RWPE2 (cell line): Measurements from ENCODE around the gene SUZ12.
"Not testable (repeated sequence)": the region's sequence is repeated elsewhere in the genome, so short reads cannot be mapped to it uniquely, and the experiment has no call there.

Source experiments
- ATAC-seq: fragments of 200-7000 bp; cut with Tn5 transposase; 3 replicates; pipeline ENCODE4 v1.9.1; 2021; ENCODE audit warnings: low read depth
- DNase-seq: peaks from one replicate; pipeline ENCODE4 v3.0.0-alpha.2; 2020; ENCODE audit warnings: low spot score
- H3K27ac ChIP-seq: fragments of 450-650 bp; 2 replicates; pipeline ENCODE4 v1.5.1; 2017; ENCODE audit warnings: mild to moderate bottlenecking; ENCODE audit not compliant: poor library complexity, severe bottlenecking
- H3K27me3 ChIP-seq: fragments of 250-450 bp; sonication (Bioruptor Pico); 2 replicates; pipeline ENCODE4 v1.5.1; 2021; ENCODE audit warnings: mild to moderate bottlenecking, moderate library complexity; ENCODE audit not compliant: insufficient read depth, poor library complexity, severe bottlenecking
- H3K36me3 ChIP-seq: fragments of 250-450 bp; sonication (Bioruptor Pico); 2 replicates; pipeline ENCODE4 v1.5.1; 2020; ENCODE audit warnings: low read depth, mild to moderate bottlenecking, moderate library complexity
- H3K4me1 ChIP-seq: fragments of 250-450 bp; sonication (Bioruptor Pico); 2 replicates; pipeline ENCODE4 v1.5.1; 2021; ENCODE audit warnings: mild to moderate bottlenecking, moderate library complexity; ENCODE audit not compliant: insufficient read depth, poor library complexity, severe bottlenecking
- H3K4me3 ChIP-seq: fragments of 250-450 bp; sonication (Bioruptor Pico); 2 replicates; pipeline ENCODE4 v1.5.1; 2021; ENCODE audit warnings: mild to moderate bottlenecking, moderate library complexity; ENCODE audit not compliant: severe bottlenecking
- H3K9me3 ChIP-seq: fragments of 250-450 bp; sonication (Bioruptor Pico); 2 replicates; pipeline ENCODE4 v1.5.1; 2021; ENCODE audit warnings: mild to moderate bottlenecking, moderate library complexity; ENCODE audit not compliant: severe bottlenecking
- TF ChIP-seq, protein P1 (sequence below): fragments of 450-650 bp; IDR thresholded peaks from one replicate; pipeline ENCODE4 v1.5.1; 2017; ENCODE audit warnings: mild to moderate bottlenecking, moderate library complexity; ENCODE audit not compliant: poor library complexity, severe bottlenecking

SUZ12 gene

DNA sequence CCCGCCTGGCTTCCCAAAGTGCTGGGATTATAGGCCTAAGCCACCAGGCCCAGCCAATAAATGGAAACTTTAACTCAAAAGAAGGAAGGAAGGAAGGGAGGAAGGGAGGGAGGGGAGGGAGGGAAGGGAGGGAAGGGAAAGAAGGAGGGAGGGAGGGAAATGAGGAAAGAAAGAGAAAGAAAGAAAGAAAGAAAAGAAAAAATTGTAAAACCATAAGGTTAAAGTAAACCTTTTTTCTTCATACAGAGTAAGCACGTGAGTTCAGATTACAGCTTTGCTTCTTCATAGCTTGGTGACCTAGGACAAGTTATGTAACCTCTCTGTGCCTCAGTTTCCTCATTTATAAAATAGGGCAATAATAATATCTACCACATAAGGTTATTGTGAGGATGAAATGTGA lies 96.4 kb downstream of the SUZ12 start:
- no peak for ATAC-seq
- TF ChIP-seq, protein P1, sequence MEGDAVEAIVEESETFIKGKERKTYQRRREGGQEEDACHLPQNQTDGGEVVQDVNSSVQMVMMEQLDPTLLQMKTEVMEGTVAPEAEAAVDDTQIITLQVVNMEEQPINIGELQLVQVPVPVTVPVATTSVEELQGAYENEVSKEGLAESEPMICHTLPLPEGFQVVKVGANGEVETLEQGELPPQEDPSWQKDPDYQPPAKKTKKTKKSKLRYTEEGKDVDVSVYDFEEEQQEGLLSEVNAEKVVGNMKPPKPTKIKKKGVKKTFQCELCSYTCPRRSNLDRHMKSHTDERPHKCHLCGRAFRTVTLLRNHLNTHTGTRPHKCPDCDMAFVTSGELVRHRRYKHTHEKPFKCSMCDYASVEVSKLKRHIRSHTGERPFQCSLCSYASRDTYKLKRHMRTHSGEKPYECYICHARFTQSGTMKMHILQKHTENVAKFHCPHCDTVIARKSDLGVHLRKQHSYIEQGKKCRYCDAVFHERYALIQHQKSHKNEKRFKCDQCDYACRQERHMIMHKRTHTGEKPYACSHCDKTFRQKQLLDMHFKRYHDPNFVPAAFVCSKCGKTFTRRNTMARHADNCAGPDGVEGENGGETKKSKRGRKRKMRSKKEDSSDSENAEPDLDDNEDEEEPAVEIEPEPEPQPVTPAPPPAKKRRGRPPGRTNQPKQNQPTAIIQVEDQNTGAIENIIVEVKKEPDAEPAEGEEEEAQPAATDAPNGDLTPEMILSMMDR, result no peak
- Histone ChIP-seq H3K27me3 (no peaks in the 10 kb centered on the region), H3K36me3 (peaks cover 21% of the 10 kb centered on the region), H3K27ac (no peak overlapping the region), H3K4me3 (no peak overlapping the region), H3K4me1 (no peaks in the 10 kb centered on the region), H3K9me3 (no peaks in the 10 kb centered on the region)
- DNase-seq, result no peak

DNA sequence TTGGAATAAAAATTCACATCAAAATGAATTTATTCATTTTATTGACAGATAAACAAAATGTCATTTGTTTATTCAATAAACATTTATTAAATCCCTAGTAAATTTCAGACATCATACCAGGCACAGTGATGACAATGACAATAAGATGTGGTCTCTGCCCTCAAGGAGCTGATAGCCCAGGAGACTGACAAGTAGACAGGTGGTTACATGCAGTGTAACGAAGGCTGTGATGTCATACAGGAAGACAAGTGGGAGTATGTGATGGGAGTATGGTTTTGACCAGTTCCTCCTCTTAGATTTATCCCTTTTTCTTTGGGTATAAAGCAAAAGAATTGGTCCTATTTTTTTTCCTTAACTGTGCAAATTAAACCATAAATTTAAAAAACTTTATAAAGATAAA lies 97.0 kb downstream of the SUZ12 start:
- H3K27me3 ChIP-seq, H3K27ac ChIP-seq, H3K4me3 ChIP-seq, ATAC-seq, DNase-seq, H3K9me3 ChIP-seq, H3K4me1 ChIP-seq: not testable (repeated sequence)
- peaks cover 21% of the 10 kb centered on the region for H3K36me3 ChIP-seq

DNA sequence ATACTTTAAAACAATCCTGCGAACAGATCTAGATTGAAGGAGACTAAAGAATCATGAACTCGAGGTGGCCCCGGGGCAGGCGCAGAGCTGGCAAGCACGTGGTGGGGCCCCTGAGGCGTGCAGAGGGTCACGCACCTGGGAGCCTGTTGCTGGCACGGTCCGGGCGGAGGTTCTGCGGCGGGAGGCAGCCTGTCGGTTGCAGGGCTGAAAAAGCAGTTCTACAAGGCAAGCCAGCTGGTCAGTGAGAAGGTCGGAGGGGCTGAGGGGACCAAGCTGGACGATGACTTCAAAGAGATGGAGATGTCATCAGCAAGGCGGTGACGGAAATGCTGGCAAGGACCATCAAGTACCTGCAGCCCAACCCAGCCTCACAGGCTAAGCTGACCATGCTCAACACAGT lies 103.4 kb downstream of the SUZ12 start:
- not testable (repeated sequence) for H3K27me3 ChIP-seq, ATAC-seq, H3K9me3 ChIP-seq, H3K4me3 ChIP-seq, H3K4me1 ChIP-seq, H3K27ac ChIP-seq, DNase-seq
- peaks cover 16% of the 10 kb centered on the region for H3K36me3 ChIP-seq

DNA sequence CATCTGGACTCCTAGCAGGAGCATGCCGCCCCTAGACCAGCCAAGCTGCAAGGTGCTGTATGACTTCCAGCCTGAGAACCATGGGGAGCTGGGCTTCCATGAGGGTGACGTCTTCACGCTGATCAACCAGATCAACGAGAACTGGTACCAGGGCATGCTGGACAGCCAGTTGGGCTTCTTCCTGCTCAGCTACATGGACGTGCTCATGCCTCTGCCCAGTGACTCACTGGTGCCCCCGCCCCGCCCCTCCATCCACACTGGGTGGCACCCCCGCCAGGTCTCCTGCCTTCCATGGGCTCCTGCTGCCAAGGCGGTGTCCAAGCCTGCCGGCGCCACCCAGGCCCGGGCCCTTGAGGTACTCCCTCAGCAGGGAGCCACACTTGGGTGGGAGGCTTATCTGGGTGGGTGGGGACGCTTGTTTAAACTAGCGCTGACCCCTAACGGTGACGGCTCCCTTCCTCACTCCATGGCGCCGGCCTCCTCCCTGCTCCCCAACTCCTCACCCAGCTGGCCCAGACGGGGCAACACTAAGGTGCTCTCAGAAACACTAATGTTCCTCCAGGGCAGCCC lies 104.6 kb downstream of the SUZ12 start:
- DNase-seq, H3K9me3 ChIP-seq, H3K36me3 ChIP-seq, H3K27me3 ChIP-seq, H3K27ac ChIP-seq, H3K4me1 ChIP-seq, H3K4me3 ChIP-seq: not testable (repeated sequence)
- ATAC-seq, result peak; percentile 12; the same call in 1 of the 3 replicates

DNA sequence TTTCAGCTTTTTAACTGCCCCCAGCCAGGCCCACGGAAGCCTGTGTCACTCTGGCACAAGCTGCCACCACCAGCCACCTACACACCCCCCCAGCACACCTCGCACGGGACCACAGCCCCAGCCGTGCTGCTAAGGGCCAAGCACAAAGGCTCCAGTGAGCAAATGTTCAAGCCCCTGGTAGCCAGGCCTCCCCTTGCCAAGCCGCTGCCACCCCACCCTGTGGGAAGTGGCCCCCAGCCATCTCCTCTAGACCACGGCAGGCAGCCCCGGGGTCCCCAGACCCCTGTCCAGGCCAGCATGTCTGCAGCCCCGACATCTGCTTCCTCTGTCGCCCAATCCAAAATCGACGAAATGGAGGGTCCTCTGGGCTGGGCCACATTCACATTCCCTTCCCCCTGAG lies 105.5 kb downstream of the SUZ12 start:
- DNase-seq, H3K27ac ChIP-seq, ATAC-seq, H3K4me1 ChIP-seq, H3K9me3 ChIP-seq, H3K27me3 ChIP-seq, H3K36me3 ChIP-seq, H3K4me3 ChIP-seq: not testable (repeated sequence)

DNA sequence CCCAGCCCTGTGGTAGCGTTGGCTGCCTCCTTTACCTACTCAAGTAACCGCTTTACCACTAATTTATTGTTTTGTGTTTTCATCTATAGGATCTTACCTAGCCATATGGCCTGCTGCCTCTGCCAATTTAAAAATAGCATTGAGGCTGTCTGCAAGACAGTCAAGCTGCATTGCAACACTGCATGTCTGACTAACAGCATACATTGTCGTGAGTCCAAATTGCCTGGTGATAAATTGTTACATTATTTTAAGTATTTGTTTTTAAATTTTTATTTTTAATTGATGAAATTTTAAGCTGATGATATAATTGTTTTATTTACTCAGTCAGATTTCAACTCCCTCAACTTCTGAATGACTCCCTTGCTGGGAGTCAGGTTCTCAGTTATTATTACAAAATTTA lies 108.8 kb downstream of the SUZ12 start:
- not testable (repeated sequence) for DNase-seq, H3K27me3 ChIP-seq

DNA sequence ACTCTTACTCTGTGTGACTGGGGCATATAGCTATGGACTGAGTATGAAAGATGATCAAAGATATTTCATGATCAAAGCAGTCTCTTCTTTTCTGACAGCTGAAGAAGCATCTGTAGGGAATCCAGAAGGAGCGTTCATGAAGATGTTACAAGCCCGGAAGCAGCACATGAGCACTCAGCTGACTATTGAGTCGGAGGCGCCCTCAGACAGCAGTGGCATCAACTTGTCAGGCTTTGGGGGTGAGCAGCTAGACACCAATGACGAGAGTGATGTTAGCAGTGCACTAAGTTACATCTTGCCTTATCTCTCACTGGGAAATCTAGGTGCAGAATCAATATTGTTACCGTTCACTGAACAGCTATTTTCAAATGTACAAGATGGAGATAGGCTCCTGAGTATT lies 110.9 kb downstream of the SUZ12 start:
- H3K4me3 ChIP-seq, H3K9me3 ChIP-seq, H3K27ac ChIP-seq, DNase-seq, H3K36me3 ChIP-seq, ATAC-seq, H3K4me1 ChIP-seq, H3K27me3 ChIP-seq: not testable (repeated sequence)

More for the DNA sequence above, 108.8 kb downstream of the SUZ12 start:
- H3K4me3 ChIP-seq, H3K27ac ChIP-seq, ATAC-seq, H3K9me3 ChIP-seq, H3K4me1 ChIP-seq, H3K36me3 ChIP-seq: not testable (repeated sequence)
